ENCODE measurements around the gene ZNF800.
"Not testable (repeated sequence)": the region's sequence is repeated elsewhere in the genome, so short reads cannot be mapped to it uniquely, and the experiment has no call there.

ZNF800 gene

GRCh38 chr7:127392566-127393367 lies at the start of gene ZNF800:
Gene ZNF800 (minus strand): TSS chr7:127392708. CDS start chr7:127391557, 1,151 bp downstream.
- peak; percentile 91 for DNase-seq (ENCODE audit: low spot score)
- Histone ChIP-seq H3K27ac (peak within 1 kb of the TSS; percentile 94 to 96), H3K4me3 (peak within 1 kb of the TSS; percentile 94)
- no peak for TF ChIP-seq CTCF (IDR thresholded peaks at IDR 0.05)

- Histone ChIP-seq H3K27ac (no peak overlapping the region), H3K4me3 (no peak overlapping the region)
- no peak for TF ChIP-seq CTCF (IDR thresholded peaks at IDR 0.05)
- no peak for DNase-seq (ENCODE audit: low spot score)
Measured at GRCh38 chr7:127440206-127440605, 47.7 kb upstream of the ZNF800 start.

- no peak for TF ChIP-seq CTCF (IDR thresholded peaks at IDR 0.05)
- no peak for DNase-seq (ENCODE audit: low spot score)
Measured at GRCh38 chr7:127438836-127439235, 46.3 kb upstream of the ZNF800 start.

GRCh38 chr7:127437837-127438236 lies 45.3 kb upstream of the ZNF800 start:
- no peak for DNase-seq (ENCODE audit: low spot score)
- H3K27ac ChIP-seq, result no peak overlapping the region
- no peak overlapping the region for H3K4me3 ChIP-seq
- TF ChIP-seq CTCF (IDR thresholded peaks at IDR 0.05), result no peak

More at GRCh38 chr7:127438836-127439235, 46.3 kb upstream of the ZNF800 start:
- H3K4me3 ChIP-seq, result no peak overlapping the region
- no peak overlapping the region for H3K27ac ChIP-seq

GRCh38 chr7:127437241-127437640 lies 44.7 kb upstream of the ZNF800 start:
- Histone ChIP-seq H3K27ac (no peak overlapping the region), H3K4me3 (no peak overlapping the region)
- no peak for DNase-seq (ENCODE audit: low spot score)
- TF ChIP-seq CTCF (IDR thresholded peaks at IDR 0.05), result no peak

GRCh38 chr7:127429281-127429680 lies 36.8 kb upstream of the ZNF800 start:
- DNase-seq (ENCODE audit: low spot score); H3K4me3 ChIP-seq; H3K27ac ChIP-seq: not testable (repeated sequence)

GRCh38 chr7:127419196-127419595 lies 26.7 kb upstream of the ZNF800 start:
- H3K4me3 ChIP-seq, result no peak overlapping the region
- H3K27ac ChIP-seq, result no peak overlapping the region
- TF ChIP-seq CTCF (IDR thresholded peaks at IDR 0.05), result no peak
- no peak for DNase-seq (ENCODE audit: low spot score)

Data from coronary artery (tissue), 2 donors.